HEK293 (cell line): ENCODE data around the gene APOBEC4.

Experiments
- CTCF ChIA-PET: fragments of 350-600 bp; formaldehyde crosslinking; extraction: SDS; loops from one replicate; lab custom pipeline; 2021; ENCODE audit warnings: antibody characterized with exemption; lab: Yijun Ruan, JAX
- POLR2A ChIA-PET: fragments of 300-600 bp; formaldehyde crosslinking; extraction: SDS; loops from one replicate; lab custom pipeline; 2020; ENCODE audit warnings: antibody characterized with exemption, inconsistent platforms; lab: Yijun Ruan, JAX
- H3K27ac ChIP-seq: fragments of 200-500 bp; sonication (Bioruptor generic); 2 replicates; pipeline ENCODE4 v1.5.1; 2014; ENCODE audit warnings: low read depth, low read length, control low read depth, inconsistent platforms; ENCODE audit errors: extremely low read depth
- H3K36me3 ChIP-seq, 2 experiments: fragments of 200-500 bp in 1 of 2; sonication (Bioruptor generic) in 1 of 2; 1 replicate in 1 of 2; 2 replicates in 1 of 2; pipeline ENCODE4 v1.5.1; 2014 to 2017; ENCODE audit warnings: inconsistent platforms in 2 of 2, low read length in 2 of 2; ENCODE audit not compliant: control insufficient read depth in 2 of 2, insufficient read depth in 1 of 2
- H3K4me1 ChIP-seq: fragments of 200-500 bp; sonication (Bioruptor generic); 2 replicates; pipeline ENCODE4 v1.5.1; 2014; ENCODE audit warnings: mild to moderate bottlenecking, low read length, inconsistent platforms; ENCODE audit not compliant: control insufficient read depth, insufficient read depth
- H3K4me3 ChIP-seq: 2 replicates; pipeline ENCODE4 v1.5.1; 2011; ENCODE audit warnings: low read depth, mild to moderate bottlenecking, control low read depth, low read length, moderate library complexity
- H3K9me3 ChIP-seq: fragments of 200-500 bp; sonication (Bioruptor generic); 2 replicates; pipeline ENCODE4 v1.5.1; 2014; ENCODE audit warnings: low read depth, low read length, inconsistent platforms; ENCODE audit not compliant: control insufficient read depth, insufficient read depth
- GFI1B ChIP-seq: fragments of 450-650 bp; formaldehyde crosslinking; IDR thresholded peaks from 2 replicates; pipeline ENCODE4 v1.5.1; 2016; ENCODE audit warnings: missing biosample characterization, missing genetic modification characterization
- KLF16 ChIP-seq: fragments of 450-650 bp; formaldehyde crosslinking; IDR thresholded peaks from 2 replicates; pipeline ENCODE4 v1.5.1; 2017; ENCODE audit warnings: missing biosample characterization, missing genetic modification characterization
- MYNN ChIP-seq: fragments of 450-650 bp; formaldehyde crosslinking; IDR thresholded peaks from 2 replicates; pipeline ENCODE4 v1.5.1; 2016; ENCODE audit warnings: missing biosample characterization, missing genetic modification characterization, borderline replicate concordance
- PBX3 ChIP-seq: sonication (generic); formaldehyde crosslinking; IDR thresholded peaks from 2 replicates; pipeline ENCODE4 v1.8.1; 2022; ENCODE audit warnings: mild to moderate bottlenecking, moderate library complexity, missing genetic modification reagents
- TSHZ1 ChIP-seq: fragments of 450-650 bp; formaldehyde crosslinking; IDR thresholded peaks from 2 replicates; pipeline ENCODE4 v1.5.1; 2016; ENCODE audit warnings: missing biosample characterization, missing genetic modification characterization, borderline replicate concordance
- YY1 ChIP-seq: fragments of 450-650 bp; formaldehyde crosslinking; IDR thresholded peaks from 2 replicates; pipeline ENCODE4 v1.5.1; 2018; ENCODE audit warnings: missing biosample characterization, missing genetic modification characterization
- ZBTB21 ChIP-seq: fragments of 450-650 bp; formaldehyde crosslinking; IDR thresholded peaks from 2 replicates; pipeline ENCODE4 v1.5.1; 2017; ENCODE audit warnings: missing biosample characterization, missing genetic modification characterization
- ZNF280C ChIP-seq: fragments of 450-650 bp; formaldehyde crosslinking; IDR thresholded peaks from 2 replicates; pipeline ENCODE4 v1.5.1; 2016; ENCODE audit warnings: missing biosample characterization, missing genetic modification characterization
- ZNF354C ChIP-seq: fragments of 450-650 bp; formaldehyde crosslinking; IDR thresholded peaks from 2 replicates; pipeline ENCODE4 v1.5.1; 2016; ENCODE audit warnings: missing biosample characterization, missing genetic modification characterization, low read depth, borderline replicate concordance
- ZNF366 ChIP-seq: fragments of 450-650 bp; formaldehyde crosslinking; conservative IDR thresholded peaks from 2 replicates; pipeline ENCODE4 v1.5.1; 2016; ENCODE audit warnings: missing biosample characterization, missing genetic modification characterization
- ZNF37A ChIP-seq: fragments of 450-650 bp; IDR thresholded peaks from 2 replicates; pipeline ENCODE4 v1.5.1; 2018; ENCODE audit warnings: missing biosample characterization, missing genetic modification characterization
- ZNF513 ChIP-seq: fragments of 450-650 bp; IDR thresholded peaks from 2 replicates; pipeline ENCODE4 v1.5.1; 2018; ENCODE audit warnings: missing biosample characterization, missing genetic modification characterization
- ZNF561 ChIP-seq: fragments of 450-650 bp; IDR thresholded peaks from 2 replicates; pipeline ENCODE4 v1.5.1; 2018; ENCODE audit warnings: missing biosample characterization, missing genetic modification characterization, borderline replicate concordance
- ZNF623 ChIP-seq: fragments of 450-650 bp; formaldehyde crosslinking; IDR thresholded peaks from 2 replicates; pipeline ENCODE4 v1.5.1; 2016; ENCODE audit warnings: missing biosample characterization, missing genetic modification characterization
- ZNF704 ChIP-seq: fragments of 450-650 bp; formaldehyde crosslinking; IDR thresholded peaks from 2 replicates; pipeline ENCODE4 v1.5.1; 2016; ENCODE audit warnings: missing biosample characterization, missing genetic modification characterization
- ZNF76 ChIP-seq: fragments of 450-650 bp; formaldehyde crosslinking; IDR thresholded peaks from 2 replicates; pipeline ENCODE4; 2016; ENCODE audit warnings: low read depth, missing biosample characterization, missing genetic modification characterization, borderline replicate concordance
- ZNF837 ChIP-seq: fragments of 450-650 bp; formaldehyde crosslinking; IDR thresholded peaks from 2 replicates; pipeline ENCODE4 v1.5.1; 2016; ENCODE audit warnings: missing biosample characterization, missing genetic modification characterization
- ZSCAN4 ChIP-seq: fragments of 450-650 bp; formaldehyde crosslinking; IDR thresholded peaks from 2 replicates; pipeline ENCODE4 v1.5.1; 2017; ENCODE audit warnings: missing biosample characterization, missing genetic modification characterization

The APOBEC4 gene

GRCh38 chr1:183655562-183656075, 2.5 kb upstream of the APOBEC4 start (continued):
- no peak for TF ChIP-seq ZNF837
- TF ChIP-seq ZNF561, result peak; percentile 60; the same call in 1 of the 2 replicates
- no peak for TF ChIP-seq TSHZ1 (tag by site-specific recombination)
- TF ChIP-seq, all 188 proteins: peak for 8

GRCh38 chr1:183654706-183655105, 1.6 kb upstream of the APOBEC4 start:
- H3K4me3 ChIP-seq, result no peak overlapping the region
- ChIA-PET POLR2A (interaction anchor here (1.2 kb wide), 1 partner anchor 261 kb away, joined by 4 read pairs; no protein-coding TSS in a partner anchor), CTCF (interaction anchor here (0.6 to 6.2 kb wide), 28 partner anchors 8 to 1036 kb away, joined by 3 to 128 read pairs (median 4); no protein-coding TSS in a partner anchor)
- TF ChIP-seq GFI1B (tag by site-specific recombination), result no peak
- no peak for TF ChIP-seq ZNF280C
- no peak for TF ChIP-seq ZBTB21 (tag by site-specific recombination)
- TF ChIP-seq ZNF37A, result no peak
- no peak for TF ChIP-seq ZNF623 (tag by site-specific recombination)
- no peak for TF ChIP-seq ZNF76
- no peak for TF ChIP-seq ZNF366
- TF ChIP-seq MYNN (tag by site-specific recombination), result no peak
- no peak for TF ChIP-seq ZNF704 (tag by site-specific recombination)
- TF ChIP-seq YY1 (tag by site-specific recombination), result no peak
- no peak for TF ChIP-seq ZSCAN4
- no peak for TF ChIP-seq ZNF354C (tag by site-specific recombination)
- no peak overlapping the region for H3K27ac ChIP-seq
- no peaks in the 10 kb centered on the region for H3K9me3 ChIP-seq
- H3K36me3 ChIP-seq, result no peaks in the 10 kb centered on the region
- H3K4me1 ChIP-seq, result no peaks in the 10 kb centered on the region

- TF ChIP-seq ZNF513 (no peak), KLF16 (tag by site-specific recombination) (no peak), PBX3 (CRISPR knock-in tag) (no peak)
- H3K9me3 ChIP-seq, result no peaks in the 10 kb centered on the region
- H3K4me1 ChIP-seq, result no peaks in the 10 kb centered on the region
- ChIA-PET POLR2A (no interaction called here), CTCF (interaction anchor here (0.6 to 6.2 kb wide), 10 partner anchors 9 to 1003 kb away, joined by 3 to 128 read pairs (median 5); no protein-coding TSS in a partner anchor)
- no peak overlapping the region for H3K4me3 ChIP-seq
- H3K27ac ChIP-seq, result no peak overlapping the region
- no peaks in the 10 kb centered on the region for H3K36me3 ChIP-seq
Measured at GRCh38 chr1:183653876-183654451, 848 bp upstream of the APOBEC4 start.
